Measurements from ENCODE around the gene POLR1D. TPM values are rescaled to one million over a fixed set of nuclear protein-coding genes. Genes with fewer than 3 reads are reported as not detected.

The POLR1D gene
- total RNA-seq, 1 experiment from 2014 or later, result 75.6 TPM

- no peak overlapping the region for H3K4me3 ChIP-seq (ENCODE audit: low read depth in 2 of 2, low read length in 2 of 2)
- no peaks in the 10 kb centered on the region for H3K9me3 ChIP-seq (ENCODE audit: control insufficient read depth, insufficient read depth, low read depth, low read length)
- in situ Hi-C loops (cut with HindIII; ENCODE audit: low pct_unique_long_range_greater_than_20kb, low sequenced_read_pairs) (no loop called here), intact Hi-C loops (cut with micrococcal nuclease; ENCODE audit: unreplicated experiment) (no loop called here)
- DNase-seq (ENCODE audit: low read depth, low spot score), result no peak
- no TSS peak for BruUV-seq (replicated peaks)
- H3K27ac ChIP-seq (ENCODE audit: low read length), result no peak overlapping the region
- ChIA-PET CTCF (no interaction called here), POLR2A (no interaction called here)
- H3K27me3 ChIP-seq (ENCODE audit: control insufficient read depth, insufficient read depth, low read length), result no peaks in the 10 kb centered on the region
- H3K4me1 ChIP-seq (ENCODE audit: control insufficient read depth, insufficient read depth, low read length), result no peaks in the 10 kb centered on the region; the same call in 1 of the 2 replicates
- ATAC-seq, result no peak
- TF ChIP-seq CTCF (IDR thresholded peaks at IDR 0.05) (no peak), REST (IDR thresholded peaks at IDR 0.05; ENCODE audit: insufficient read depth in 1 of 2, low read depth in 2 of 2, low read length in 1 of 2) (no peak), SIN3A (IDR thresholded peaks at IDR 0.05; ENCODE audit: borderline replicate concordance, insufficient read depth, low read depth, low read length) (no peak), POLR2AphosphoS5 (IDR thresholded peaks at IDR 0.05; ENCODE audit: low read depth, low read length) (no peak), TCF7L2 (IDR thresholded peaks at IDR 0.05; ENCODE audit: low read depth, low read length) (no peak)
- H3K36me3 ChIP-seq (ENCODE audit: control insufficient read depth, insufficient read depth, low read length), result no peaks in the 10 kb centered on the region; the same call in 1 of the 2 replicates
These were observed 16.3 kb downstream of the POLR1D start for GRCh38 chr13:27638001-27638400.

GRCh38 chr13:27638521-27638920 lies 16.8 kb downstream of the POLR1D start:
- intact Hi-C loops (cut with micrococcal nuclease; ENCODE audit: unreplicated experiment) (no loop called here), in situ Hi-C loops (cut with HindIII; ENCODE audit: low pct_unique_long_range_greater_than_20kb, low sequenced_read_pairs) (no loop called here)
- no peak for DNase-seq (ENCODE audit: low read depth, low spot score)
- H3K4me1 ChIP-seq (ENCODE audit: control insufficient read depth, insufficient read depth, low read length), result no peaks in the 10 kb centered on the region; the same call in 1 of the 2 replicates
- H3K9me3 ChIP-seq (ENCODE audit: control insufficient read depth, insufficient read depth, low read depth, low read length), result no peaks in the 10 kb centered on the region
- ChIA-PET POLR2A (no interaction called here), CTCF (no interaction called here)
- BruUV-seq (replicated peaks), result no TSS peak
- ATAC-seq, result no peak
- H3K36me3 ChIP-seq (ENCODE audit: control insufficient read depth, insufficient read depth, low read length), result no peaks in the 10 kb centered on the region; the same call in 1 of the 2 replicates
- TF ChIP-seq CTCF (IDR thresholded peaks at IDR 0.05) (no peak), REST (IDR thresholded peaks at IDR 0.05; ENCODE audit: insufficient read depth in 1 of 2, low read depth in 2 of 2, low read length in 1 of 2) (no peak), POLR2AphosphoS5 (IDR thresholded peaks at IDR 0.05; ENCODE audit: low read depth, low read length) (no peak), SIN3A (IDR thresholded peaks at IDR 0.05; ENCODE audit: borderline replicate concordance, insufficient read depth, low read depth, low read length) (no peak), TCF7L2 (IDR thresholded peaks at IDR 0.05; ENCODE audit: low read depth, low read length) (no peak)
- H3K27ac ChIP-seq (ENCODE audit: low read length), result no peak overlapping the region
- H3K4me3 ChIP-seq (ENCODE audit: low read depth in 2 of 2, low read length in 2 of 2), result no peak overlapping the region
- no peaks in the 10 kb centered on the region for H3K27me3 ChIP-seq (ENCODE audit: control insufficient read depth, insufficient read depth, low read length)

All from Panc1 (cell line).